T follicular helper cell (primary cell): ENCODE results near the gene LDLRAD3.

Experiments
- DNase-seq: peaks from one replicate; pipeline ENCODE4 v3.0.0-alpha.2; 2020; ENCODE audit warnings: low read depth

LDLRAD3 gene

DNA sequence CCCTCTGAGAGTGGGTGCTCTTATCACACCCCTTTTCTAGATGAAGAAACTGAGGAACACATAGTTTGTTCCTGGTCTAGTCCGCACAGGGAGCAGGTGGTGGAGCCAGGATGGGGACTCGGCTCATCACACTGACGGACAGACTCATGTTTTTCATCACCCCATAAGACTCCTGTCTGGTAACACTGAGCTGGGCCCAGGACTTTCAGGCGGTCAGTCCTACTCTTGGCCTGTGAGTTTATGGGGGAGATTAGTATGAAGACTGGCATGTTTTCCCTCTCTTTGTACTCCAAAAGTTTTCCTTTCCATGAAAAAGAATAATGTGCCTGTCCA lies 160.8 kb downstream of the LDLRAD3 start:
- no peak for DNase-seq

GRCh38 chr11:36105743-36106581 lies 162.1 kb downstream of the LDLRAD3 start:
- DNase-seq, result no peak

GRCh38 chr11:36107547-36107946 lies 163.7 kb downstream of the LDLRAD3 start:
- DNase-seq, result no peak

GRCh38 chr11:36108881-36109589 lies 165.2 kb downstream of the LDLRAD3 start:
- DNase-seq, result no peak

- no peak for DNase-seq
Observed at GRCh38 chr11:36109590-36109849, 165.7 kb downstream of the LDLRAD3 start.

GRCh38 chr11:36109850-36110606 lies 166.2 kb downstream of the LDLRAD3 start:
- DNase-seq, result no peak

GRCh38 chr11:36110668-36111410 lies 167.0 kb downstream of the LDLRAD3 start:
- no peak for DNase-seq

DNA sequence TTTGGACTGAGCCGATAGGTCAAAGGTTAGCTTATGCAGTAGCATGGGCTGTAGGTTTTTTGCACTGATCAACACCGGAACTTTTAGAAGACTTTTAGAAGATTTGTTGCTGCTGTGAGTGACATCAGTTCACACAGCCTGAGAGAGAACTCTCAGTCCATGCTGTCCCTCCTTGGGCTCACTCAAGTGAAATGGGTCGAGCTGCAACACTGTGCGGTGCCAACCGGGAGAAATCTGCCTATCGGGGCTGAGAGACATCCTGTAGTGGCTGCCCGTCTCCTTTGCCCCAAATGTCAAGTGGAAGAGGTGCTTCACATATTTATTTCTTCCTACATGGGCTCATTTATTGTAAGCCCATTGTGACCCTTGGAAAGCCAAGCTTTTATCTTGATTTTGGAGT lies 170.2 kb downstream of the LDLRAD3 start:
- no peak for DNase-seq

- no peak for DNase-seq
Observed at GRCh38 chr11:36115378-36115801, 171.5 kb downstream of the LDLRAD3 start.

DNA sequence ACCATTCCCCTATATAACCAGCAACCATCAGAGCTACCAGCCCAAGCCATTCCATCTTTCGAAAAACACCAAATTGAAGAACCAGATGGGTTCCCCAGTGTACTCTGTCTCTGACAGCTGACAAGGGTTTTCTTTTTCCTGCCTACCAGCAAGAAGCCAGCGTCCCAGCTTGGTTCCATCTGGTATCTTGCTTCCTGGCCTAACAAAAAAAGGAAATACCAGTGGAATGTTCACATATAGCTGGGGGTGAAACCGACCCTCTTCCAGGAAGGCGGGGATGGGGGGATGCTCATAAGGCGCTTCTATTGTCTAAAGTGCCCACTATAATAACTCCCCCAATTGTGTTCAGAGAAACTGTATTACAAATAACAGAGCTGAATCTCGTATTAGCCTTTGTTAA lies 172.3 kb downstream of the LDLRAD3 start:
- no peak for DNase-seq

DNA sequence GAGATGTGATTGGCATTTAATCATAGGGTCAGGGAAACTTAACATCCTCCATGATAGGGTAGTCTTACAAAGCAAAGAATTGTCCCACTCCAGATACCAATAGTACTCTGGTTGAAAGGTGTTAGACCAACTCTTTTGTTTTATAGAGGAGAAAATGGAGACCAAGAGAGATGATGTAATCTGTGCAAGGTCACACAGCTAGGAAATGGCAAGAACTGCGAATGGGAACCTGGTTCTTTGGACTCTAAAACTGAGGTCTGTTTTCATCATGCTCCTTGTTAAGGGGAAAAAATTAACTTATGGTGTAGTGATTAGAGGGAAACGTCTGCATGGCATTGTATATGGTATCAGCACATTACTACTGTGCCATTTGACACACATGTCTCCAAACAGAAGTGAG lies 174.2 kb downstream of the LDLRAD3 start:
- DNase-seq, result no peak

GRCh38 chr11:36119300-36119699 lies 175.4 kb downstream of the LDLRAD3 start:
- no peak for DNase-seq

- no peak for DNase-seq
Observed at GRCh38 chr11:36121054-36121453, 177.2 kb downstream of the LDLRAD3 start.

DNA sequence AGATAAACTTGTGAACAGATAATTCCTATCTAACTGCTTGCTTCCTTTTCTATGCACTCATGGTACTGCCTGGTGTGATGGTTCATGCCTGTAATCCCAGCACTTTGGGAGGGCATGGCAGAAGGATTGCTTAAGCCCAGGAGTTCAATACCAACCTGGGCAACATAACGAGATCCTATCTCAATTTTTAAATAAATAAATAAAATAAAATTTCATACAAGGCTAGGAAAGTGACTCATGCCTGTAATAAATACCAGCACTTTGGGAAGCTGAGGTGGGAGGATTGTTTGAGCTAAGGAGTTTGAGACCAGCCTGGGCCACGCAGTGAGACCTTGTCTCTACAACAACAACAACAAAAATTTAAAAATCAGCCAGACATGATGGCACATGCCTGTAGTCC lies 178.8 kb downstream of the LDLRAD3 start:
- DNase-seq, result no peak

GRCh38 chr11:36123336-36124101 lies 179.7 kb downstream of the LDLRAD3 start:
- no peak for DNase-seq

DNA sequence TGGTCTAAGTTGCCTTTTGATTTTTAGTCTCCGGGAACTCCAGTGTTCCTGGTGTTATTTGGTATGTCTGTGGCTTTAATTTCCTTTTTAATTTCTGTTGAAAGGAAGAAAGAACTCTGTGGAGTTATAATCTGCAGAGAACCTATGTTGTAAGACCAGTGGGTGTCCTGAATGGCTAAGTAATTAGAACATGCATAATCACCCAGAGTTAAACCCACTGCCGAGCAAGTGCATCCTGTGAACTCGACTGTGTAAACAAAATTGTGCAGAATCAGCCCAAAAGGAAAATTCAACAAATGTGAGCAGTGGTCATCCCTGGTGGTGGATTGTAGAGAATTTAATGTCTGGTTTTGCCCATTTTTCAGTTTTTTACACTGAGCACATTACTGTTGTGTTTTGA lies 182.8 kb downstream of the LDLRAD3 start:
- no peak for DNase-seq

- no peak for DNase-seq
Observed at GRCh38 chr11:36127550-36127949, 183.7 kb downstream of the LDLRAD3 start.

- no peak for DNase-seq
Observed at GRCh38 chr11:36129955-36130354, 186.1 kb downstream of the LDLRAD3 start.

DNA sequence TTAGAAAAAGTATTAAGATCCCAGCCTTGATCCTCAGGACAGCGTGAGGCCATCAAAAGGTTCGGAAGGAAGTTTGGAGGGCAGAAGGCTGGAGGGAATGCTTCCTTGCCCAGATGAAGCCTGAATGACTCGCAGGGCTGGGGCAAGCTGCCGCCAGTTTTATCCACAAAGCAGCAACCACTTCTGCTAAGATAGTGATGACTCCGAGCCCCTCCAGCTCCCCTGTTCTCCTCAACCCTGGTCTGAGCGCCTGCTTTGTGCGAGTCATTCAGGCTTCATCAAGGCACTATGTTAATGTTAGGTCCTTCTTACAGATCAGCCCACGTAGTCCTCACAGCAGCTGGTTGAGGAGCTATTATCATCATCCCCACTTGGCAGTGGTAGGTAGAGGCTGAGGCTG lies 186.5 kb downstream of the LDLRAD3 start:
- DNase-seq, result no peak

DNA sequence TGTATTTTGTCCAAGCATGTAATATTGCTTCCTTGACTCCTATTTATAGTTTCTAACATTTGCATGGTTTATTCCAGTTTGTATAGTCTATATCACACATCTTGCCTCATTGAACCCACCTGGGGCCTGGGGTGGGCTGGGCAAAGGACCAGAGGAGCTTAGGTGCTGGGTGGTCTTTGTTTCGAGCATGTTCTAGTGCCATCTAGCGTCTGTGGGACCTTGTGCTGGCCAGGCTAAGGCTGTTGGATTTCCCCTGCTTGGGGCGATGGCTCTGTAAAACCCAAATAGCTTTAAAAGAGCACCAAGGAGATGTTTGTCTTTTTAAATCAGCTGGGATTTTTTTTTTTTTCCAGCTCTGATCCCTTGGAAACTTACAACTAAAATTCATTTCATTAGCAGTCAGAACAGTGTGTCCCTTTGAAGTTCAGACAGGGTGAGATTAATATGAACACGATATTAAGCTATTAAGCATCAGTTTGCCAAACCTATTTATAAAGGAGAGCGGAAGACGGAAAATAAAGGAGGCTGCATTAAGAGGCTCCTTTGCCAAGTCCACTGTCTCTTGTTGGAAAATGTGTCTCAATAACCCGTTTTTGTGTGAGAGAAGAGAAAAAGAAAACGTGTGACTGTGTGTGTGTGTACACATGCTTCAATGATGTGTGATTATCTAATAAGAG lies 188.0 kb downstream of the LDLRAD3 start:
- DNase-seq, result no peak

GRCh38 chr11:36132940-36133339 lies 189.1 kb downstream of the LDLRAD3 start:
- DNase-seq, result no peak
